Fibroblast of mammary gland (primary cell): Measurements from ENCODE around the gene SORBS1.

Experiments used
- DNase-seq: peaks from one replicate; pipeline ENCODE4 v3.0.0-alpha.2; 2010; ENCODE audit warnings: low read depth
- H3K4me3 ChIP-seq: 2 replicates; pipeline ENCODE4 v1.5.1; 2011; ENCODE audit warnings: low read depth, mild to moderate bottlenecking, low read length, moderate library complexity; ENCODE audit not compliant: control insufficient read depth
- CTCF ChIP-seq: conservative IDR thresholded peaks from 2 replicates; pipeline ENCODE4 v1.5.1; 2011; ENCODE audit warnings: low read depth, low read length, inconsistent platforms; ENCODE audit not compliant: control insufficient read depth, insufficient read depth

Gene SORBS1

GRCh38 chr10:95543459-95543858 is 17.7 kb downstream of the SORBS1 start:
- H3K4me3 ChIP-seq: no peak overlapping the region
- no peak for DNase-seq
- no peak for TF ChIP-seq CTCF

GRCh38 chr10:95542761-95543160 is 18.4 kb downstream of the SORBS1 start:
- no peak overlapping the region for H3K4me3 ChIP-seq
- DNase-seq: no peak
- TF ChIP-seq CTCF: no peak

- no peak for DNase-seq
- no peak for TF ChIP-seq CTCF
- no peak overlapping the region for H3K4me3 ChIP-seq
These were observed 18.8 kb downstream of the SORBS1 start for GRCh38 chr10:95542330-95542729.

- H3K4me3 ChIP-seq: no peak overlapping the region
- no peak for DNase-seq
- TF ChIP-seq CTCF: no peak
These were observed 20.6 kb downstream of the SORBS1 start for GRCh38 chr10:95540514-95541052.

GRCh38 chr10:95539560-95540284 is 21.4 kb downstream of the SORBS1 start:
- no peak for DNase-seq
- no peak for TF ChIP-seq CTCF
- H3K4me3 ChIP-seq: no peak overlapping the region

GRCh38 chr10:95538412-95538811 is 22.8 kb downstream of the SORBS1 start:
- no peak overlapping the region for H3K4me3 ChIP-seq
- no peak for DNase-seq
- TF ChIP-seq CTCF: no peak
